Brain microvascular endothelial cell (primary cell): ENCODE measurements around the gene CACNA2D3.

Experiments used
- DNase-seq: peaks from one replicate; pipeline ENCODE4 v3.0.0-alpha.2; 2020
- H3K27ac ChIP-seq: fragments of 250-450 bp; sonication (Bioruptor Pico); 2 replicates; pipeline ENCODE4 v1.5.1; 2020; ENCODE audit warnings: mild to moderate bottlenecking, moderate library complexity
- H3K27me3 ChIP-seq: fragments of 250-450 bp; sonication (Bioruptor Pico); replicated peaks from 2 replicates; pipeline ENCODE4 v1.5.1; 2020; ENCODE audit warnings: mild to moderate bottlenecking
- H3K36me3 ChIP-seq: fragments of 250-450 bp; sonication (Bioruptor Pico); replicated peaks from 2 replicates; pipeline ENCODE4 v1.5.1; 2020; ENCODE audit warnings: mild to moderate bottlenecking
- H3K4me3 ChIP-seq: 2 replicates; pipeline ENCODE4 v1.5.1; 2011; ENCODE audit warnings: low read depth, mild to moderate bottlenecking, control low read depth, low read length, moderate library complexity
- CTCF ChIP-seq: IDR thresholded peaks from 2 replicates; pipeline ENCODE4 v1.5.1; 2011; ENCODE audit warnings: low read depth, mild to moderate bottlenecking, moderate library complexity, low read length, control low read depth, inconsistent platforms; ENCODE audit errors: missing control alignments
- in situ Hi-C: cut with HindIII; loops from 2 replicates; pipeline ENCODE4 v1.10.0; 2017; ENCODE audit warnings: low sequenced_read_pairs, low pct_ligation_motif_present

Gene CACNA2D3

GRCh38 chr3:54901906-54902685, 779.7 kb downstream of the CACNA2D3 start:
- no peaks in the 10 kb centered on the region for H3K36me3 ChIP-seq
- H3K4me3 ChIP-seq = no peak overlapping the region
- in situ Hi-C loops = no loop called here
- no peak for DNase-seq
- H3K27ac ChIP-seq = no peak overlapping the region
- no peak for TF ChIP-seq CTCF
- H3K27me3 ChIP-seq = no peaks in the 10 kb centered on the region

- no peaks in the 10 kb centered on the region for H3K36me3 ChIP-seq
- DNase-seq = no peak
- no peak overlapping the region for H3K27ac ChIP-seq
- in situ Hi-C loops = no loop called here
- H3K27me3 ChIP-seq = no peaks in the 10 kb centered on the region
- TF ChIP-seq CTCF = no peak
- no peak overlapping the region for H3K4me3 ChIP-seq
Measured at GRCh38 chr3:54905261-54905888, 783.0 kb downstream of the CACNA2D3 start.

- Histone ChIP-seq H3K27me3 (no peaks in the 10 kb centered on the region), H3K36me3 (no peaks in the 10 kb centered on the region), H3K27ac (no peak overlapping the region), H3K4me3 (no peak overlapping the region)
- DNase-seq = no peak
- in situ Hi-C loops = no loop called here
- no peak for TF ChIP-seq CTCF
Measured at GRCh38 chr3:54905920-54906319, 783.6 kb downstream of the CACNA2D3 start.

GRCh38 chr3:54906763-54907162, 784.4 kb downstream of the CACNA2D3 start:
- no peak for TF ChIP-seq CTCF
- DNase-seq = no peak
- H3K27ac ChIP-seq = no peak overlapping the region
- no peak overlapping the region for H3K4me3 ChIP-seq
- H3K36me3 ChIP-seq = no peaks in the 10 kb centered on the region
- no peaks in the 10 kb centered on the region for H3K27me3 ChIP-seq
- in situ Hi-C loops = no loop called here

- no peak for DNase-seq
- in situ Hi-C loops = no loop called here
- no peak overlapping the region for H3K4me3 ChIP-seq
- H3K27ac ChIP-seq = no peak overlapping the region
- H3K27me3 ChIP-seq = no peaks in the 10 kb centered on the region
- no peaks in the 10 kb centered on the region for H3K36me3 ChIP-seq
- TF ChIP-seq CTCF = no peak
Measured at GRCh38 chr3:54909191-54909590, 786.8 kb downstream of the CACNA2D3 start.
